MM.1S (cell line): ENCODE measurements around the gene PHAF1.

Experiments
- DNase-seq: peaks from one replicate; pipeline ENCODE4 v3.0.0-alpha.2; 2015
- H2AFZ ChIP-seq: fragments of 300-600 bp; sonication (generic); 2 replicates; pipeline ENCODE4 v1.6.0; 2016; ENCODE audit warnings: antibody characterized with exemption, low read length
- H3F3A ChIP-seq: fragments of 300-600 bp; sonication (generic); 2 replicates; pipeline ENCODE4 v1.6.1; 2016; ENCODE audit warnings: mild to moderate bottlenecking, antibody characterized with exemption, low read length, moderate library complexity, mixed read lengths; ENCODE audit not compliant: insufficient read depth
- H3K27ac ChIP-seq: fragments of 300-600 bp; sonication (generic); 2 replicates; pipeline ENCODE4 v1.5.1; 2016; ENCODE audit warnings: mild to moderate bottlenecking, low read length
- H3K27me3 ChIP-seq: fragments of 300-600 bp; sonication (generic); replicated peaks from 2 replicates; pipeline ENCODE4 v1.6.0; 2016; ENCODE audit warnings: low read length; ENCODE audit not compliant: insufficient read depth
- H3K36me3 ChIP-seq: fragments of 300-600 bp; sonication (generic); replicated peaks from 2 replicates; pipeline ENCODE4 v1.6.1; 2016; ENCODE audit warnings: mild to moderate bottlenecking, low read length, mixed read lengths; ENCODE audit not compliant: insufficient read depth
- H3K4me1 ChIP-seq: fragments of 300-600 bp; sonication (generic); 2 replicates; pipeline ENCODE4 v1.6.1; 2016; ENCODE audit warnings: low read length, mixed read lengths
- H3K4me2 ChIP-seq: fragments of 300-600 bp; sonication (generic); 2 replicates; pipeline ENCODE4 v1.6.0; 2016; ENCODE audit warnings: low read depth, low read length
- H3K4me3 ChIP-seq: fragments of 300-600 bp; sonication (generic); 2 replicates; pipeline ENCODE4 v1.5.1; 2016; ENCODE audit warnings: low read length, mixed read lengths
- H3K79me2 ChIP-seq: fragments of 300-600 bp; sonication (generic); 2 replicates; pipeline ENCODE4 v1.6.1; 2016; ENCODE audit warnings: mixed run types, low read length, mixed read lengths
- H3K9ac ChIP-seq: fragments of 300-600 bp; sonication (generic); 2 replicates; pipeline ENCODE4 v1.6.1; 2016; ENCODE audit warnings: low read length, mixed read lengths
- H3K9me2 ChIP-seq: fragments of 300-600 bp; sonication (generic); replicated peaks from 2 replicates; pipeline ENCODE4 v1.6.1; 2016; ENCODE audit warnings: mild to moderate bottlenecking, low read length, mixed read lengths; ENCODE audit not compliant: insufficient read depth
- H3K9me3 ChIP-seq: fragments of 300-600 bp; sonication (generic); replicated peaks from 2 replicates; pipeline ENCODE4 v1.6.1; 2016; ENCODE audit warnings: mild to moderate bottlenecking, low read length, mixed read lengths; ENCODE audit not compliant: insufficient read depth
- H4K20me1 ChIP-seq: fragments of 300-600 bp; sonication (generic); 2 replicates; pipeline ENCODE4 v1.6.1; 2016; ENCODE audit warnings: mild to moderate bottlenecking, low read length, moderate library complexity, mixed read lengths; ENCODE audit not compliant: insufficient read depth
- EZH2 ChIP-seq: fragments of 300-600 bp; sonication (generic); optimal IDR thresholded peaks from 2 replicates; pipeline ENCODE3; 2017; ENCODE audit warnings: low read depth, mild to moderate bottlenecking, antibody characterized with exemption, low read length, mixed read lengths
- EZH2phosphoT487 ChIP-seq: fragments of 300-600 bp; sonication (generic); IDR thresholded peaks from 2 replicates; pipeline ENCODE4 v1.6.1; 2018; ENCODE audit warnings: antibody characterized with exemption, low read length
- TF ChIP-seq, protein P1 (sequence below): fragments of 300-600 bp; sonication (generic); IDR thresholded peaks from 2 replicates; pipeline ENCODE4 v1.5.1; 2016; ENCODE audit warnings: antibody characterized with exemption, low read length, mixed read lengths

The PHAF1 gene

DNA sequence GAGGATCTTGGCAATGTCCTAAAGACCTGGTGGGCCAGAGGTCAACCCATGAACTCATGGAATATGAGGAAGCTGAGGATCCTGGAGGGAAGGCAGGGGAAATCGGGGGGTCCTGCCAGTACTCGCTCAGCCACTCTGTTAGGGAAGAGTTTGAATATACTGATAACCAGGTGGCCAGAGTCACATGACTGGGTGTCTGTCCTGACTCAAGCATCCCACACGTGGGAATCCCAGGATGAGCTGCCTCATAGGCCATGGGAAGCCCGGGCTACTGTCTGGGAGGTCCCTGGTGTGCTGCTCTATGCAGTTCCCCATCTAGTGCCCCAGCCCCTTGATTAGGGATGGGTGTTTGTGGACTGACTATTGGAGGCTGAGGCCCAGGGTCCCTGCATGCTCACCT lies 78.6 kb downstream of the PHAF1 start:
- no peaks in the 10 kb centered on the region for H4K20me1 ChIP-seq
- H3K4me3 ChIP-seq: no peak overlapping the region
- H3K9me2 ChIP-seq: no peaks in the 10 kb centered on the region
- TF ChIP-seq EZH2phosphoT487 (no peak), EZH2 (no peak)
- TF ChIP-seq, protein P1, sequence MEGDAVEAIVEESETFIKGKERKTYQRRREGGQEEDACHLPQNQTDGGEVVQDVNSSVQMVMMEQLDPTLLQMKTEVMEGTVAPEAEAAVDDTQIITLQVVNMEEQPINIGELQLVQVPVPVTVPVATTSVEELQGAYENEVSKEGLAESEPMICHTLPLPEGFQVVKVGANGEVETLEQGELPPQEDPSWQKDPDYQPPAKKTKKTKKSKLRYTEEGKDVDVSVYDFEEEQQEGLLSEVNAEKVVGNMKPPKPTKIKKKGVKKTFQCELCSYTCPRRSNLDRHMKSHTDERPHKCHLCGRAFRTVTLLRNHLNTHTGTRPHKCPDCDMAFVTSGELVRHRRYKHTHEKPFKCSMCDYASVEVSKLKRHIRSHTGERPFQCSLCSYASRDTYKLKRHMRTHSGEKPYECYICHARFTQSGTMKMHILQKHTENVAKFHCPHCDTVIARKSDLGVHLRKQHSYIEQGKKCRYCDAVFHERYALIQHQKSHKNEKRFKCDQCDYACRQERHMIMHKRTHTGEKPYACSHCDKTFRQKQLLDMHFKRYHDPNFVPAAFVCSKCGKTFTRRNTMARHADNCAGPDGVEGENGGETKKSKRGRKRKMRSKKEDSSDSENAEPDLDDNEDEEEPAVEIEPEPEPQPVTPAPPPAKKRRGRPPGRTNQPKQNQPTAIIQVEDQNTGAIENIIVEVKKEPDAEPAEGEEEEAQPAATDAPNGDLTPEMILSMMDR: no peak
- H2AFZ ChIP-seq: no peak overlapping the region
- no peaks in the 10 kb centered on the region for H3K9me3 ChIP-seq
- H3K79me2 ChIP-seq: peaks cover 14% of the 10 kb centered on the region
- H3K27ac ChIP-seq: no peak overlapping the region
- no peak overlapping the region for H3K9ac ChIP-seq
- H3K4me2 ChIP-seq: no peak overlapping the region
- peaks cover 9% of the 10 kb centered on the region; the same call in 1 of the 2 replicates for H3F3A ChIP-seq
- no peak for DNase-seq
- H3K36me3 ChIP-seq: no peaks in the 10 kb centered on the region
- H3K27me3 ChIP-seq: peaks cover 13% of the 10 kb centered on the region
- H3K4me1 ChIP-seq: peaks cover 14% of the 10 kb centered on the region

DNA sequence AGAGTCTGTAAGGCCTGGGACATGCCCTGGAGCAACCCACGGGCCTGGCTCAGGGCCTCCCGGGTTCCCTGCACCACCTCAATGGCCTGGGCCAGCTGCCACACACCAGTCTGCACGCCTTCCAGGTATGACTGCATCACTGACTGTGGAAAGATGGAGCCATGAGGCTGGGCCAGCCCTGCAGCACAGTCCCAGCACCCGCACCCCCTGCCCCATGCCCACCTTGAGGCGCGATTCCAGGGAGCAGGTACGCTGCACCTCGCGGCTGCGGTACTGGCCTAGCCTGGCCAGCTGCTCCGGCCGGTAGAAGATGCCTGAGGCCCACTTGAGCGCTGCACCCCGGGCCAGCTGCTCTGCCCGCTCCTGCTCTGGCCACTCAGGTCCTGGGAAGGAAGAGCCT lies 79.1 kb downstream of the PHAF1 start:
- peaks cover 17% of the 10 kb centered on the region for H3K4me1 ChIP-seq
- no peak overlapping the region for H3K4me3 ChIP-seq
- H3K9me2 ChIP-seq: no peaks in the 10 kb centered on the region
- H3K9me3 ChIP-seq: no peaks in the 10 kb centered on the region
- no peak overlapping the region for H3K27ac ChIP-seq
- peaks cover 18% of the 10 kb centered on the region for H3K79me2 ChIP-seq
- no peak for DNase-seq
- peaks cover 13% of the 10 kb centered on the region for H3K27me3 ChIP-seq
- no peak overlapping the region for H3K4me2 ChIP-seq
- no peak for TF ChIP-seq EZH2phosphoT487
- TF ChIP-seq, protein P1: no peak
- H3K36me3 ChIP-seq: no peaks in the 10 kb centered on the region
- H3F3A ChIP-seq: peaks cover 9% of the 10 kb centered on the region; the same call in 1 of the 2 replicates
- H3K9ac ChIP-seq: no peak overlapping the region
- H2AFZ ChIP-seq: no peak overlapping the region
- H4K20me1 ChIP-seq: no peaks in the 10 kb centered on the region

DNA sequence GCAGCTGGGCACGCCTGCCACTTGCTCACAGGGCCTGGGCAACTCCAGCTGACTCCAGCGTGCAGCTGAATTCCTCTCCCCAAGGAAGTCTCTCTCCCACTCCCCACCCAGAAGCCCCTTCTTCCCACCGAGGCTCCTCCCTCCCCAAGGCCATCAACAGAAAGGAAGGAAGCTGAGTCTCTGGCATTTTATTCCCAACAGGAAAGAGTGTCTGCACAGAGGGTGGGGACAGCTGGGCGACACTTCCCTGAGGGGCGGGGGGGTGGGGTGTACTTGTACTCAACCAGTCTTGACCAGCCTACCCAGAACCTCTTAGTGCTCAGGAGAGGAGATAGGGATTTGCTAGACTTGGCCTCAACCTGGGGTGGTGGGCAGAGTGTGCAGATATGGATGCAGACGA lies 80.3 kb downstream of the PHAF1 start, which contains the start of gene EXOC3L1:
Gene EXOC3L1 (minus strand): TSS at position 96 of the 400 bp plus-strand sequence. CDS start 460 bp downstream, outside the sequence.
- no peaks in the 10 kb centered on the region for H4K20me1 ChIP-seq
- TF ChIP-seq, protein P1: no peak
- TF ChIP-seq EZH2 (no peak), EZH2phosphoT487 (no peak)
- H2AFZ ChIP-seq: no peak within 1 kb of the TSS
- no peak within 1 kb of the TSS for H3K4me3 ChIP-seq
- H3K36me3 ChIP-seq: peaks cover 5% of the 10 kb centered on the region; the same call in 1 of the 2 replicates
- H3K4me2 ChIP-seq: no peak within 1 kb of the TSS
- no peak within 1 kb of the TSS for H3K9ac ChIP-seq
- H3K9me2 ChIP-seq: no peaks in the 10 kb centered on the region
- H3K9me3 ChIP-seq: no peaks in the 10 kb centered on the region
- H3K27ac ChIP-seq: no peak within 1 kb of the TSS
- H3F3A ChIP-seq: no peaks in the 10 kb centered on the region
- peaks cover 13% of the 10 kb centered on the region for H3K27me3 ChIP-seq
- peaks cover 30% of the 10 kb centered on the region for H3K79me2 ChIP-seq
- H3K4me1 ChIP-seq: peaks cover 11% of the 10 kb centered on the region
- DNase-seq: no peak
